Activated effector memory CD4-positive, alpha-beta T cell treated with Interleukin-2 at 50 U/mL for 16 hours (primary cell): ENCODE data around the gene EXOC7.

ENCODE experiments used
- DNase-seq: peaks from one replicate; pipeline ENCODE4 v3.0.0-alpha.2; 2020

EXOC7 gene

GRCh38 chr17:76103274-76104139 is at the start of gene EXOC7:
TSS of gene EXOC7 (minus strand) at chr17:76103787. CDS start at chr17:76103692, 95 bp downstream.
- DNase-seq = peak; percentile 91

DNA sequence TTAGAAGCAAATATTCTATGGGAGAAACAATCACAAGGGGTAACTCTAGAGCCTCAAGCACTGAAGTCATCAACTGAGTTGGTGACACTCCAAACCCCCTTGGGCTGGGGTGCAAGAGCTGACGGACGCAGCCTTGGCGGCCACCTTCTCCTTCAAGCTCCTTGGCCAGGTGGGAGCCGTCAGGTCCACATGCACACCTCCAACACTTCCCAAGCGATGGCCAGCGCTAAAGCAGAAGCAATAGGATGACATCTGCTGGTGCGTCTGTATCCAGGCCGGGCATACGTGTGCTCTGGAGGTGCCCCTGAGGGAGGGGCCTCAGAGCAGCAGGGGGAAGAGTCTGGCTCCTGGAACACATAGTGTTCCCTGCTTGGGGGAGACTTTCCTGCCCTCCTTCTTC is 49.6 kb upstream of the EXOC7 start:
- DNase-seq = no peak

GRCh38 chr17:76152591-76152990 is 49.0 kb upstream of the EXOC7 start:
- DNase-seq = no peak

GRCh38 chr17:76151896-76152454 is 48.4 kb upstream of the EXOC7 start:
- peak; percentile 26 for DNase-seq

GRCh38 chr17:76150712-76151622 is 47.4 kb upstream of the EXOC7 start:
- DNase-seq = no peak

GRCh38 chr17:76149214-76149613 is 45.6 kb upstream of the EXOC7 start:
- DNase-seq = no peak

- no peak for DNase-seq
Measured at GRCh38 chr17:76148015-76148326, 44.4 kb upstream of the EXOC7 start.

GRCh38 chr17:76147211-76148014 is 43.8 kb upstream of the EXOC7 start:
- no peak for DNase-seq

DNA sequence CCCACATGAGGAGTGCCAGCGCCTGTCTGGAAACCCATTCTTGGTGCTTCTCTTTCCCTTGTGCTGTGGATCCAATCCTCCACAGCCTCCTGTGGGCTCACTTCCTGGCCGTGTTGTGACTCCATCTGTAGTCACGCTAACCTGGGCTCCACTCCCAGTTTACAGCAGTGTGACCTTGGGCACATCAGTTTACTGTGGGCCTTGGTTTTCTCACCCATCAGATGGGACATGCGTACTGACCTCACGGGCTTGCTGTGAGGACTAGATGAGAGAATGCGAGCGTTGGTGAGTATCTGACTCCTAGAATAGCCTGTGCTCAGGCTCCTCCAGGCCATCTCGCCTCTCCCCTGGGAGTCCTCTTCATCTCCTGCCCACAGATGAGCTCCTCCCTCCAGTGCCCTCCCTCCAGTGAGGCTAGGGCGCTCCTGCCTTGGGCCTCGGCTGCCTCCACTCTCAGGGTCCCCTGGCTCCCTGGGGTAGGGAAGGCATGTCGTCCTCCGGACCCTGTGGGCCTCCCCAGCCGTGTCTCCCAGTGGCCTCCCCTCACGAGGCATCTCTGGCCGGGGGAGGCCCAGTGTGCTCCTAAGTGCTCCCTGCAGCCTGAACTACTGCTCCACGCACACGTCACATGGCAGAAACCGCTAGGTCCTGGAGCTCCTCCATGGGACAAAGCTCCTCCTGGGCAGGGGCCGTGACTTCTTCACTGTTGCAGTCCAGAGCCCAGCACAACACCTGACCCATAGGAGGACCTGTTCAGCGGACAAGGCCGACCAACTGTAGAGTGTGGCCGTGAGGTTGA is 42.7 kb upstream of the EXOC7 start:
- no peak for DNase-seq

DNA sequence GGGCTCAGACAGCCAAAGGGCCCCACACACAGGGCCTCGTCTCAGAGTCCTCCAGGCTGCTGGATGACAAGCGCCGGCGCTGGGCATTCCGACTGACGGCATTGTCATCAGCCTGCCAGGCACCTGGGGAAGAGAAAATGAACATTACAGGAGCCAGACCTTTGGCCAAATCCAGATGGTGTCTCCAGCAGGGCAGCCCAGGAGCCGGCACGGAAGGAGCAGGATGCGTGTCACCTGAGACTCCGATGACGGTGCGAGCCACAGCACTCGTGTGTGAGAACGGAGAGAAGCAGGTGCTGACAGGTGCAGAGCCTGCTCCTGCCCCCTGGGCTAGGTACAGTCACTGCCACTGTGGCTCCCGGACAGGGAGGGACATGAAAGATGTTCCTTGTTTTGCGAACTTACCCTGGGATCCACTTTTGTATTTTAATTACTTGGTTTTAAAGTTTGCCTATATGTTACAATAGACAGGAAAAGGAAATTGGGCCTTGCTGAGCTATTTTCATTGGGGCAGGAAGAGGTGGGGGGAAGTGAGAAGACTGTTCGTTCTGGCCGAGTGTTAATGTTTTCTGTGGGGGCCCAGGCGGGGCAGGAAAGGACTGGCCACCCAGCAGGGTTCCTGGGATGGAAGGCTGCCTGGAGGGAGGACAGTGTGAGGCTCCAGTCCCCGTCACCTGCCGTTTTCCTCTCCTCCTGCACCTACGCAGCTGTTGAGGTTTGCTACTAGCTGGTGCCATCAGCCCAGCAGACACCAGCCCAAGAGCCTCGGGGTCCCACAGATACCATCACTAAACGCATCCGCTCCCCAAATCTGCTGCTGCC is 41.9 kb upstream of the EXOC7 start:
- DNase-seq = peak; percentile 56

DNA sequence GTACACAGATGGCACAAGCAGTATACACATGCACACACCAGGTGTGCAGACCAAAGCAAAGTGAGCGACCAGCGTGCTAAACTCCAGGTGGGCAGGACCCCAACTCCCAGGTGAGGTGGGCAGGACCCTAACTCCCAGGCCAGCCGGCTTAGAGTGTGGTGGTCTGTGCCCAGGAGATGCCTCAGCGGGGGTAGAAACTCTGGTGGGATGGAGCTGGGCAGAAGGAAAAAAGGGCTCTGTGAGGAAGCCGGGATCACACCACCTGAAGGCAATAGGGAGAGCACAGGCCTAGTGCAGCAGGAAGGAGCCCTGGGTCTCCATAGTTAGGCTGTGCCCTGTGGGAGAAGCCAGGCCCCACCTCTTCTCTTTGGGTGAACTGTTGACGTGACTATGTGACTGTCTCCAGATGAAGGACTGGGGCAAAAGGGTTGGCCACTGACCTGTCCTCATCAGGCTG is 39.0 kb upstream of the EXOC7 start:
- no peak for DNase-seq

DNA sequence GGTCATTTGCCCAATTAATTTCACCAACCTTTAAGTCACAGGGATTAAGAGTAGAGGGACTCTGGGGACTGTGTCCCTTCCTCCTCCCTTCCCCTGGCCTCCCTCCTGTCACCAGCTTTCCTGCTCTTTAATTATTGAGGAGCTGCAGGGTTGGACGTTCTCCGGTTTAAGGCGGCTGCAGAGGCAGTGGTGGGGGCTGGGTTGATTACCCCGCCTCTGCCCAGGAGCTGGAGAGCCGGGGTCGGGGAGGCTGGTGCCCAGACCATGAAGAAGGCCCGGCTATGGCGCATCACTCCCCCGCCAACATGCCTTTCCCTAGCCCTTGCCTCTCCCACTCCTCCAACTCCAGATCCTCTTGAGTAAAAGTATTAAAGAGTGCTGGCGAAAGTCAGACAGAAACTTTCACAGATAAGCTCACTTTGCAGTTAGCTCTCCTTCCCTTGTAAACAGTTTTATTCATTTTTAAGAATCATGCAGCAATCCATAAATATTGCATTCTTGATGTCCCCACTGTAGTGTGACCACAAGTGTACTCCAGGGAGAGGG is 38.5 kb upstream of the EXOC7 start:
- DNase-seq = no peak

DNA sequence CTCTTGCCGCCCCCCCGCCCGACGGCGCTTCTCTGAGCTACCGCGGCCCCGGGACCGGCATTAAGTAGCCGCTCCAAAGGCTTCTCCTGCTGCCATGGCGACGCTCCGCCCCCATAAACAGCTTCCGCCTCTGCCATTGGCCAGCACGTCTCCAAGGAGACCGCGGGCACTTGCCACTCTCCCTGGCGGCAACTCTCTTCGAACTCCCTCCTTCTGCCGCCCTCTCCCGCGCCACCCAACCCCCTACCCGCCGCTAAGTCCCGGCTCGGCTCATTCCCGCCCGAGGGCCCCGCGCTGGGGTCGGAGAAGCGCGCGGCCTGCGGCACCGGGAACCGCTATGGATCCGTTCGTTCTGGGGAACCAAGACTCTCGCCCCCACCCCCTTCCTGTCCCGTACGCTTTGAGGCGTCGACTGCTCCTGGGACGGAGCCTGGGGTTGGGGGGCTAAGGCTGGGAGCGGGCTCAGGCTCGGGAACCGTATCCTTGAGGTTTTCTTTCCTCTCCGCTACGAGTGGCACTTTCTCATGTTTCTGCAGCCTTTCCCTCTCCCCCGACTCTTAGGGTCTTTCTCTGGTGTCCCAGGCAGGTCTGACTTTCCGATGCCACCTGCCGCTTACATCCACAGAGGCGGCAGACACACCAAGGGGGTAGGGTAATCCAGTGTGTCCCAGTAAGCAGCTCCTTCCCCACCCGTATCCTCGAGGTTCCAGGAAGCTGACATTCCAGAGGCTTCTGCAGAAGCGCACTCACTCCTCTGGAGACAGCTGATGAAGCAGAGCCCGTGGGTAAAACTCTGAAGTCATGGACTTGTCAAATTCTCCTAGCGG is 37.8 kb upstream of the EXOC7 start, which contains the start of gene FOXJ1:
Gene FOXJ1, minus strand, starts transcription at position 34 of the 827 bp plus-strand sequence. CDS start 850 bp downstream, outside the sequence.
- DNase-seq = peak; percentile 87

DNA sequence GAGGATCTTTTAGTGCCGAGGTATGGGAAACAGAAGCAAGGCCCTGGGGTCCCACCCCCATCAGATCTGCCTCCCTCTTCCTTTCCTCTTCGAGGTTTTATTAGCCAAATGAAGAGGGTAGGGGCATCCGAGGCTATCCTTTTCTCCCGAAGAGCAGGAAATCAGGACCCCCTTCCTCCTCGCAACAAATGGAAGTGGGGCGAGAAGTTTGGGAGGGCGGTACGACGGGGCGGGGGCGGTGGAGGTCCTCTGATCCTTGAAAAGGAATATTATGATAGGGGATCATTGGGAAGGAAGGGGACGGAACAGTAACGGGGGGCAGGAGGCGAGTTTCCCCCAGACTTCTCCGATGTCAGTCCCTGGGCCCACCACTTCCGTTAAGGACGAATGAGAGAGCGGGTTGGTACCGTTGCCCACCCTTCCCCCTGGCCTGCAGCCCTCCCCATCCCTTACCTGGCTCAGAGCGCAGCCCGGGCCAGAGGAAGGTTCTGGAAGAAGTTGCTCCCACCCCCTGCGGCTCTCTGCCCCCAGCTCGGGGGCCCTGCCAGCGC is 37.1 kb upstream of the EXOC7 start:
- no peak for DNase-seq

GRCh38 chr17:76139801-76140660 is 36.4 kb upstream of the EXOC7 start:
- no peak for DNase-seq

DNA sequence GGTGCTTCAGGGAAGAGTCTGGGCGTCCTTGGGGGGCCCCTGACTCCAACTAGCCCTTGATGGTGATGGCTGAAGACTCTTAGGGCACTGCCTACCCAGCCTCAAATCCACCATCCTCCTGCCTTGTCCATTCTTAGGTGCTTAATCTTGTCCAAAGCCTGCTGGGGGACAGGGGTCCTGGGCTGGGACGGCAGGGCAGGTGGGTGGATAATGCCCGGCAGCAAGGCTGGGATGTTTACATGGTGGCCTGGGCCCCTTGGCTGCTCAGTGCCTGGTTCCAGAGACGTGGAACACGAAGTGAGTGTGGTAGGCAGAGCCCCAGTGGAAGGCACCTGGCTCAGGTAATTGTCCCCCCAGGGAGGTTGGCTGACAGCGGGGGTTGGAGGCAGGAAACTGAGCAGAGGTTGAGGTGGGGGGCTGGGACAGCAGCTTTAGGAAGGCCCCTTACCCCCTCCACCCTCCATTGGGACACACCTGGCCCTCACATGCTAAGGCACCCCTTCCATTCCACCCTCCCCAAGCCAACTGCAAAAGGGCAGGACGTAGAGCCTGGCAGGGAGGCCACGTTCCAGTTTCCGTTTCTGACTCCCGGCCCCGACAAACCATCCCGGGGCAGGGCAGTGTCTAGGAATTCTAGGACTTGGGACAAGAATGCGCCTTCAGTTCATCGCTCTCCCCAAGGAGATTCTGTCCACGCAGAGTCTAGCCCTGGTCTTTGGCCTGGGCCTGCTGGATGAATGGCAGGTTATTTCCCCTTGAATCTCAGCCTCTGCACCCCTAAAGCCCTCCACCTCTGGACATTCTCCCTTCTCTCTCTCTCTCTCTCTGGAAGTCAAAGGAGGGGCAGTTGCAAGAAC is 35.5 kb upstream of the EXOC7 start:
- no peak for DNase-seq
